ENCODE results near the gene FADS6. TPM values are rescaled to one million over a fixed set of nuclear protein-coding genes. Genes with fewer than 3 reads are reported as not detected.

Gene FADS6
- total and polyA plus RNA-seq, 2 of the 13 experiments (the other 11 are each of a cell fraction or from before 2014, with no cell fraction given) = 0.11 TPM

DNA sequence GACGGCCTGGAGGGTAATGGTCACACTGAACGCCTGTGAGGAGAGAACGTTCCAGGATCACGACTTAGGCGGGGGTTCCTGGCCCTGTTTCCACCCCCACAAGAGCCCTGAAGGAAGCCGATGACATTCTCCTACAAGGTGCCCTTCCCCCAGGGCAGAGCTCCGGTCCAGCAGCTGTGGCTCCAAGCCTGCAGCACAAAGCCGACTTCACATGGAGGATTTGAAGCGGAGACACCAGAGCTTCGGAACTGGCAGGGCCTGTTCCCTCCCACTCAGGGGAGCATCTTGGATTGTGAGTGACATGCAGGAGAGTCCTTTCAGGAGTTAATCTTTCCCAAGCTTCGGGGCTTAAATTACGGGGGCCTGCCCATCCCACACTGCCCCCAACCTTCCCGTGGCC is 5.0 kb downstream of the FADS6 start:
- intact Hi-C loops (cut with micrococcal nuclease; ENCODE audit: unreplicated experiment) (no loop called here), in situ Hi-C loops (cut with HindIII; ENCODE audit: extremely low pct_ligation_motif_present, low pct_unique_long_range_greater_than_20kb) (no loop called here)
- CTCF ChIA-PET (ENCODE audit: low intra/inter-chr PET ratio, low total read pairs) = no interaction called here
- DNase-seq (ENCODE audit: low spot score) = no peak
- Histone ChIP-seq H3K4me3 (replicated peaks in 1 of 3; ENCODE audit: insufficient read depth in 1 of 3, low read depth in 2 of 3, low read length in 3 of 3) (no peak overlapping the region), H2AFZ (ENCODE audit: low read length) (no peak overlapping the region), H3K79me2 (ENCODE audit: insufficient read depth, low read length) (no peaks in the 10 kb centered on the region), H3K27ac (ENCODE audit: extremely low read length, insufficient read depth, low read length) (no peak overlapping the region), H3K9ac (ENCODE audit: insufficient read depth, low read depth, low read length) (no peak overlapping the region), H3K36me3 (replicated peaks in 1 of 2; ENCODE audit: control insufficient read depth in 1 of 2, insufficient read depth in 2 of 2, low read length in 2 of 2) (no peaks in the 10 kb centered on the region), H3K4me2 (ENCODE audit: low read depth, low read length) (no peak overlapping the region), H4K20me1 (ENCODE audit: insufficient read depth, low read length) (no peaks in the 10 kb centered on the region), H3K27me3 (ENCODE audit: control insufficient read depth in 1 of 2, insufficient read depth in 2 of 2, low read length in 2 of 2) (peaks cover 15 to 72% of the 10 kb centered on the region in 2 experiments), H3K9me3 (ENCODE audit: low read length) (no peaks in the 10 kb centered on the region), H3K4me1 (ENCODE audit: insufficient read depth, low read length) (peaks cover 18% of the 10 kb centered on the region)
- POLR2A ChIA-PET = no interaction called here
- FAIRE-seq = no peak
- no peak for ATAC-seq
- WGBS (ENCODE audit: low lambda C conversion rate) = 25% methylated on average over 13 of the region's 13 CpGs
- BruUV-seq (replicated peaks) = no TSS peak
- TF ChIP-seq ZNF607 (CRISPR knock-in tag; IDR thresholded peaks at IDR 0.05; ENCODE audit: borderline replicate concordance) (no peak), SAFB2 (CRISPR knock-in tag; IDR thresholded peaks at IDR 0.05; ENCODE audit: borderline replicate concordance, low read depth) (no peak), EZH2 (conservative IDR thresholded peaks at IDR 0.05; ENCODE audit: low read depth, low read length) (0 out of 2 replicates have a peak, but pooled peaks have one; percentile 47), SSRP1 (CRISPR knock-in tag; IDR thresholded peaks at IDR 0.05) (no peak), ATM (IDR thresholded peaks at IDR 0.05; ENCODE audit: borderline replicate concordance) (no peak)

DNA sequence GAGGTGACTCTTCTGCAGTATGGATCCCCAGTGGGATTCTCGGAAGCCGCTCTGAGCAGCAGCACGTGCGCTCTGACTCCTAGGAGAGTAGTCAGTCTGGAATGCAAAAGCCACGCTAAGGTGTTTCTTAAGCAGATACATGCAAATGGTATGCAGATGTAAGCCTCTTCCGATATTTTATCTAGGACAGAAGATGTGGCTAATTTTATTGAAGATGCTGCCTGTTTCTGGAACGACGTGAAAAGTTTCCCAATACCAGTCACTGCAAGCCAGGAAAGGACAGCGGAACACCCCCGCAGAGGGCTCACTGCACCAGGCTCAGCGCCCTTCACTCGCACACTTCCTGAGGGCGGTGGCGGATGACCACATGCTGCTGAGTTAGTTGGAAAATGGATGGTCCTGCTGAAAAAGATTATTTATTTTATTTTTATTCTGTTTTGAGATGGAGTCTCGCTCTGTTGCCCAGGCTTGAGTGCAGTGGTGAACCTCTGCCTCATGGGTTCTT is 10.1 kb downstream of the FADS6 start:
- DNase-seq (ENCODE audit: low spot score) = no peak
- H3K27ac ChIP-seq (ENCODE audit: extremely low read length, insufficient read depth, low read length) = no peak overlapping the region
- intact Hi-C loops (cut with micrococcal nuclease; ENCODE audit: unreplicated experiment) = no loop called here
- no peaks in the 10 kb centered on the region for H3K9me3 ChIP-seq (ENCODE audit: low read length)
- H3K36me3 ChIP-seq (replicated peaks in 1 of 2; ENCODE audit: control insufficient read depth in 1 of 2, insufficient read depth in 2 of 2, low read length in 2 of 2) = no peaks in the 10 kb centered on the region
- no peak for FAIRE-seq
- H4K20me1 ChIP-seq (ENCODE audit: insufficient read depth, low read length) = no peaks in the 10 kb centered on the region
- H3K4me3 ChIP-seq (replicated peaks in 1 of 3; ENCODE audit: insufficient read depth in 1 of 3, low read depth in 2 of 3, low read length in 3 of 3) = no peak overlapping the region
- WGBS (ENCODE audit: low lambda C conversion rate) = 73% methylated on average over 15 of the region's 15 CpGs
- ChIA-PET CTCF (ENCODE audit: low intra/inter-chr PET ratio, low total read pairs) (no interaction called here), POLR2A (interaction anchor here (2.8 kb wide), 1 partner anchor 10 kb away, joined by 17 read pairs; the partner anchor contains the start of gene FDXR)
- no peak overlapping the region for H3K4me2 ChIP-seq (ENCODE audit: low read depth, low read length)
- no peak overlapping the region for H3K9ac ChIP-seq (ENCODE audit: insufficient read depth, low read depth, low read length)
- H3K79me2 ChIP-seq (ENCODE audit: insufficient read depth, low read length) = no peaks in the 10 kb centered on the region
- no peak for ATAC-seq
- peaks cover 15 to 69% of the 10 kb centered on the region in 2 experiments; a peak in 4 of 5 replicates for H3K27me3 ChIP-seq (ENCODE audit: control insufficient read depth in 1 of 2, insufficient read depth in 2 of 2, low read length in 2 of 2)
- in situ Hi-C loops (cut with HindIII; ENCODE audit: extremely low pct_ligation_motif_present, low pct_unique_long_range_greater_than_20kb) = no loop called here
- no TSS peak for BruUV-seq (replicated peaks)
- H3K4me1 ChIP-seq (ENCODE audit: insufficient read depth, low read length) = peaks cover 6% of the 10 kb centered on the region
- H2AFZ ChIP-seq (ENCODE audit: low read length) = no peak overlapping the region
- TF ChIP-seq ZNF30 (CRISPR knock-in tag; IDR thresholded peaks at IDR 0.05) (no peak), ZNF205 (CRISPR knock-in tag; IDR thresholded peaks at IDR 0.05) (no peak), NRL (CRISPR knock-in tag; IDR thresholded peaks at IDR 0.05; ENCODE audit: borderline replicate concordance) (no peak), STAG1 (CRISPR knock-in tag; IDR thresholded peaks at IDR 0.05) (no peak), SYNCRIP (IDR thresholded peaks at IDR 0.05; ENCODE audit: insufficient read depth, low read depth, low read length) (no peak), SUZ12 (IDR thresholded peaks at IDR 0.05; ENCODE audit: low read depth, low read length) (no peak), NFIB (CRISPR knock-in tag; IDR thresholded peaks at IDR 0.05; ENCODE audit: borderline replicate concordance) (no peak), ZSCAN20 (CRISPR knock-in tag; IDR thresholded peaks at IDR 0.05; ENCODE audit: borderline replicate concordance) (no peak), MEIS2 (CRISPR knock-in tag; IDR thresholded peaks at IDR 0.05) (no peak)
- TF ChIP-seq, protein P1, sequence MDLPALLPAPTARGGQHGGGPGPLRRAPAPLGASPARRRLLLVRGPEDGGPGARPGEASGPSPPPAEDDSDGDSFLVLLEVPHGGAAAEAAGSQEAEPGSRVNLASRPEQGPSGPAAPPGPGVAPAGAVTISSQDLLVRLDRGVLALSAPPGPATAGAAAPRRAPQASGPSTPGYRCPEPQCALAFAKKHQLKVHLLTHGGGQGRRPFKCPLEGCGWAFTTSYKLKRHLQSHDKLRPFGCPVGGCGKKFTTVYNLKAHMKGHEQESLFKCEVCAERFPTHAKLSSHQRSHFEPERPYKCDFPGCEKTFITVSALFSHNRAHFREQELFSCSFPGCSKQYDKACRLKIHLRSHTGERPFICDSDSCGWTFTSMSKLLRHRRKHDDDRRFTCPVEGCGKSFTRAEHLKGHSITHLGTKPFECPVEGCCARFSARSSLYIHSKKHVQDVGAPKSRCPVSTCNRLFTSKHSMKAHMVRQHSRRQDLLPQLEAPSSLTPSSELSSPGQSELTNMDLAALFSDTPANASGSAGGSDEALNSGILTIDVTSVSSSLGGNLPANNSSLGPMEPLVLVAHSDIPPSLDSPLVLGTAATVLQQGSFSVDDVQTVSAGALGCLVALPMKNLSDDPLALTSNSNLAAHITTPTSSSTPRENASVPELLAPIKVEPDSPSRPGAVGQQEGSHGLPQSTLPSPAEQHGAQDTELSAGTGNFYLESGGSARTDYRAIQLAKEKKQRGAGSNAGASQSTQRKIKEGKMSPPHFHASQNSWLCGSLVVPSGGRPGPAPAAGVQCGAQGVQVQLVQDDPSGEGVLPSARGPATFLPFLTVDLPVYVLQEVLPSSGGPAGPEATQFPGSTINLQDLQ (CRISPR knock-in tag; IDR thresholded peaks at IDR 0.05) = no peak
- TF ChIP-seq, protein P2, sequence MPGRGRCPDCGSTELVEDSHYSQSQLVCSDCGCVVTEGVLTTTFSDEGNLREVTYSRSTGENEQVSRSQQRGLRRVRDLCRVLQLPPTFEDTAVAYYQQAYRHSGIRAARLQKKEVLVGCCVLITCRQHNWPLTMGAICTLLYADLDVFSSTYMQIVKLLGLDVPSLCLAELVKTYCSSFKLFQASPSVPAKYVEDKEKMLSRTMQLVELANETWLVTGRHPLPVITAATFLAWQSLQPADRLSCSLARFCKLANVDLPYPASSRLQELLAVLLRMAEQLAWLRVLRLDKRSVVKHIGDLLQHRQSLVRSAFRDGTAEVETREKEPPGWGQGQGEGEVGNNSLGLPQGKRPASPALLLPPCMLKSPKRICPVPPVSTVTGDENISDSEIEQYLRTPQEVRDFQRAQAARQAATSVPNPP (CRISPR knock-in tag; IDR thresholded peaks at IDR 0.05) = no peak
